ENCODE measurements around the gene SLC2A2.

SLC2A2 gene

DNA sequence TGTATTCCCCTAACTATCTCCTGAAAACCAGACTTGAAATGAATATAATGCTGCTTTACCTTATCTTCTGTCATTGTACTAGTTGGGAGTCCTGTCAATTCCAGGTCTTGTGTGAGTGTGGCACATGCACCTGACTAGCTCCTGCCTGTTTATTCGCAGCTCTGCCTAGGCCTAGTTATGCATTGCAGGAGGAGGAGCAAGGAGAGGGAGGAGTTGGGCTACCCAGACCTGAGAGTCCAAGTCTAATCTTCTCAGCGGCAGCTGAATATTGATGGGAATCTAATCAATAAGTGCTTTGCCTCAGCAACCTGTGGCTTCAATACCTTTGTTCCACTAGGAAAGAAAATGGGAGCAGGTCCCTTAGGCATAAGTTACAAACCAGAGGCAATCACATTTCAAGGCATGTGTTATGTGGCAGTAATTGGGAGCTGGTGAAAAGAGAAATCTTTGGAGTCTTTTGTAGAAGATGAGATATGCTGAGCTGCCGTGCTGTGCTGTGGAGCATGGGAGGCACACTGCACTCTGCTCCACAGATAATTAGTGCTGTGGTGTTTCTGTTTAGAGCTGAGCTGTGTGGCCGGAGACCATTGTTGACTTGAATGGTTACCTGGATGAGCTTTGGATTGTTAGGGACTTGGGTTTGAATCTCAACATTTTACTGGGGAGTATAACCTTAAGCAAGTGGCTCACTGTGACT lies at the start of gene SLC2A2:
TSS of gene SLC2A2 (minus strand) at position 124 of the 697 bp plus-strand sequence. CDS start at position 74, 50 bp downstream.
- no peak for DNase-seq

- no peak for DNase-seq
These were observed 45.9 kb upstream of the SLC2A2 start for GRCh38 chr3:171072432-171072831.

DNA sequence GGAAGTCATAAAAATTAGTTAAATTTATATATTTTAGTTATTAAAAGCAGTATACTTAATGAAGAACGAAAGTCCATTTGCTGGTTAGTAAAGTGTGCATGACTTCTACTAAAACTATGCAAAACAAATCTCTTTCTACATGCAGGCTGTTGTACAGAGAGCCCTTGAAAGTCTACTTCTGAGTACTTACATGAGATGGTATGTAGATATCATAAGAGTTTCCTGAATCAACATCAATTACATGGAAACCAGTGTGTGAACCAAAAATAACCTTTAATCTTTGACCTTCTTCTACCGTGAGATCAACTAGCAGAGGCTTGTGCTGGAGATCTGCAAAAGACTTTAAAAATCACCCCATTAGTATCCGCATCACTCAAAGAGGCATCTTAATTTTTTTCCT lies 42.1 kb upstream of the SLC2A2 start:
- no peak for DNase-seq

DNA sequence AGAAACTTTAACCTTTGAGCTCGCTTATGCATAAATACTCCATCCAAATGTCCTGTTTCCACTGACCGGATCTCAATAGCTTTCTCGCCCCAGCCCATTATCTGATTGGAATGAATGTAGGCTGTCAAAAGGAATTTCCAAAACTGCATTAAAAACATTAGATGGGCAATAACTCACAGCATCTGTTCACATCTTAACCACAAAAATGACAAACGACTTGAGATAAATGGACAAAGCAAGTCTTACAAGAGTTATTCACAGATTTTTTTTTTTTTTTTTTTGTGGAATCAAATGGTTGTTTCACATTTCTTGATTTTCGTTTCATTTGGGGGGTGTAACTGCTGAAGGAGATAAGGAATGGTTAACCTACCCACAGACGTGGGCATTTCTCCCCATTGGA lies 39.7 kb upstream of the SLC2A2 start:
- DNase-seq: no peak

- DNase-seq: no peak
These were observed 39.2 kb upstream of the SLC2A2 start for GRCh38 chr3:171065732-171066131.

GRCh38 chr3:171064461-171064860 lies 37.9 kb upstream of the SLC2A2 start:
- DNase-seq: no peak

GRCh38 chr3:171061749-171062148 lies 35.2 kb upstream of the SLC2A2 start:
- no peak for DNase-seq

DNA sequence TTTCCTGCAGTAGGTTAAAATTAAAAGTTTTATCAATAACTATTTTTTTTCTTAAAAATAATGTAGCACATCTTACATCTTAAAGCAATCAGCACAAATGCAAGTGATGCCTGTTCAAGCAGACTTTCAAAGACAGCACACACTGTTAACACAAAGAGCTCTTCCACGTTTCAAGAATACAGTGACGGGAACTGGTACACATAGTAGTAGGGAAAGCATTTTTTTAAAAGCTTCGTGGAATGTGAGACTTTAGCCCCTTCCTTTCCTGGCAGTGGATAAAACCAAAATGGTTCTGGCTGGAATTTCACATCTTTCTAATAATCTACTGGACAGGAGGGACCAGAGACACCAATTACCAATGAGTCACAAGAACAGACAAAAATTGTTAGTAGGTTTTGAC lies 33.5 kb upstream of the SLC2A2 start:
- DNase-seq: no peak

- no peak for DNase-seq
These were observed 32.5 kb upstream of the SLC2A2 start for GRCh38 chr3:171058873-171059603.

- no peak for DNase-seq
These were observed 31.5 kb upstream of the SLC2A2 start for GRCh38 chr3:171058058-171058457.

GRCh38 chr3:171057072-171057471 lies 30.6 kb upstream of the SLC2A2 start:
- no peak for DNase-seq

DNA sequence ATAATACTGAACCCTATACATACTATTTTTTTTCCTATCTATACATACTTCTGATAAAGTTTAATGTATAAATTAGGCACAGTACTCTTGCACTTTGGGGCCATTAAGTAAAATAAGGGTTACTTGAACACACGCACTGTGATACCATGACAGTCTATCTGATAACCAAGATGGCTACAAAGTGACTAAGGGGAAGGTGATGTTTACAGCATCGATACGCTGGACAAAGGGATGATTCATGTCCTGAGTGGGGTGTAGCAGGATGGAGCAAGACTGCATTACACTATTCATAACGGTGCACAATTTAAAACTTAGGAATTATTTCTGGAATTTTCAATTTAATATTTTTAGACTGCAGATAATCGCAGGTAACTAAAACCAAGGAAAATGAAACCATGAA lies 30.0 kb upstream of the SLC2A2 start:
- no peak for DNase-seq

DNA sequence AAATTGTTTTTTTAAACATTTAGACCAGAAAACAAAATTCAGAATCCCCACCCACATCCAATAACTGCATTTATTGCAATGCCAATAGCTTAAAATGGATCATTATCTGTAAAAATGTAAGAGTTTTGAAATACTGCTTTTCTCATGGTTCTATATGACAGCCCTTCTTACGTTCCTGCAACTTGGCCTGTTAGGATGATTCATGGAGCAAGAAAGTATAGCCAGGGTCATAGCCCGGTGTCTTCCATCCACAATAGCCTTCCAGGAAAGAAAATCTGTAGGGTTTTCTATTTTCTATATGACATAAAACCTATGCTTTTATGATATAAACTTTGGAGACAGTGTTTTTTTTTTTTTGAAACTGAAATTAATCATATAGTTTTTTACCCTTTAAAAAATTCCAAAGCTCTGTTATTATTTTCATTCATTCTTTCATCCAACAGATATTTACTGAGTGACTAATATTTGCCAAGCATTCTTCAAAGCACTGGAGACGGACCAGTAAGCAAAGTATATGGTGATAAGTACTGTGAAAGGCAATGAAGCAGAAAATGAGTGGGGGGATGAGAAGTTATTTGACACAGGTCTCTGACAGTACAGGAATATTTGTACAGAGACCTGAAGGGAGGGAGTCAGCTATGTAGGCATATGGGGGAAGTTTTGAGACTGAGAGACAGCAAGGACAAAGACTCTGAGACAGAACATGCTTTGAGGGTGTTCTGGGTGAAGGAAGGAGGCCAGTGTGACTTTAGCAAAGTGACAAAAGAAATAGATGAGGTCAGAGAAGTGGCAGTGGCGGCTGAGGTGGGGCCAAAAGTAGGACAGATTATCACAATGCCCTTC lies 29.0 kb upstream of the SLC2A2 start:
- DNase-seq: no peak

DNA sequence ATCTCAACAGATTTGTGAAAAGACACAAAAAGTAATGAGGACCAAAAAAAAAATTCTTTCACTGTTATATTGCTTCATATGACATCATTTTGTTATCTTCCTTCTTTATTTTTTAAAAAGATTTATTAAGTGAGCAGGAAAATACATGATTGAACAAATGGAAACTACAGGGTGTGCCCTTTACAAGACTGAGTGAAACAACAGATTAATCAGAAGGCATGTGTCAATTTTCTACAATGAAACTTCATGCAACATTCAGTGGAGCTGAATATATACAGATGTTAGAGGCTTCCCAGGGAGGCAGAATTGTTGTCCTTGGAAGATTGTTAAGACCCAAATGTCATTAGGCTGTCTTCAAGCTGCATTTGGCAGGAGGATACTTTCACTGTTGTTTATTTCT lies 28.4 kb upstream of the SLC2A2 start:
- DNase-seq: no peak

GRCh38 chr3:171054231-171054630 lies 27.7 kb upstream of the SLC2A2 start:
- no peak for DNase-seq

DNA sequence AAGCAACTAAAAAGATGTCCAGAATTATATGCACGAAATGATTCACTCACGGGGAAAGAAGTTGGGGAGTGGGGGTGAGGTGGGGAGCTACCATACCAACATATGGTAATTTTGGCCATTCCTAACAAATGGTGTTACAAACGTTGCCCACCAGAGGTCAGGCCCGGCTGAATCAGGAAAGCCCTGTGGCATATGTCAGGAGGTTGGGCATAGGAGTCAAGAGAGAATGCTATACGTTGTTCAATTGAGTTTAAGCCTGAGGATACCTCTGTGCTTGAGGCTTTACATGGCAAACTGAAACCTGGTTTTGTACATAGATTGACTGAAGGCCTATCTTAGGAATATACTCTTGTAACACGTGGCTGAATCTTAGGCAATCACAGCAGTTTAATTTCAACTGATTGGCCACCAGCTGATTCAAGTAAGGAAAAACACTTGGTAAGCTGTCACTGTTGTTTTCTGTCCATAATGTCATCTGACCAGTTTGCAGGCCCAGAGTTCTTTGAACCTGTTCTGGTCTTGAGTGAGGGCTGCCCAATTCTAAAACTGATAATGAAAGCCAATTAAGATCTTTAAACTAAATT lies 23.4 kb upstream of the SLC2A2 start:
- DNase-seq: peak; percentile 42

GRCh38 chr3:171046760-171047159 lies 20.2 kb upstream of the SLC2A2 start:
- no peak for DNase-seq

DNA sequence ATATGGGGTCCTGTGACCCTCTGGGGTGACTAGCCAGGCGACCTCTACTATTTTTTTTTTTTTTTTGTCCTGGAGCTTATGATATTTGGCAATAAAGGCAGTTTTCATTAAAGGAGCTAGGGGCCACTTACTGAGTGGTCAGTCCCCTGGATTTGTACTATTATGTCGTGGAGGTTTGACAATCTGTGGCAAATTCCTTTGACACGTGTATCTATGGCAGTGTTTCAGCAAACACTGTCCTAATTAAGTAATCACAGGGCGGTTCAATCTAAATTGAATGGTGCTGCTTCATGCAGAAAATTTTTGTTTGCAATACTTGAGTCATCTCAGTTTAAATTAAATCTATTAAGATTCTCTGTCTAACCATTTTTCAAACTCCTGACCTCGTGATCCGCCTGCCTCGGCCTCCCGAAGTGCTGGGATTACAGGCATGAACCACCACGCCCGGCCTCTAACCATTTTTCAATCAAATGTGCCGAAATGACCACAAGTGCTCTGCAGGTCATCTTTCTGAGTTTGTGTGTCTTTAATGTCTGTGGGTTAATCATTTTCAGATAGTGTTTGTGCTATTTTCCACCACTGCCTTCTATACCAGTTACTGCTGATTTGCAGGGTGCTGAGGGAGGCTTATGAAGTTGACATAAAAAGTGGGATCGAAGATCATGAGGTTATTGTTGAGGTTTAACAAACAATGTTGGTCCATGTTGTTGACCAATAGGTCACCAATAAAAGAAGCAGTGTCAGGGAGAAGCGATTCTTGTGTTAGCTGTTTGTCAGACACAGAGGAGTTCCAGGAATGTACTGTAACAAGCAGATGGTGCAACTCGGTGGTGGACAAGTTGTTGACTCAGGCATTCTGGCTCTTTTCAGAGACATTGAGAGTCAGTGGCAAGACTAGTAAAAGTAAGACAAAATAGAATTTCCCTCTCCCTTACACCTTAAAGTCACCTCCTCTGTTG lies 18.6 kb upstream of the SLC2A2 start:
- no peak for DNase-seq

- DNase-seq: no peak
These were observed 17.9 kb upstream of the SLC2A2 start for GRCh38 chr3:171044384-171044783.

DNA sequence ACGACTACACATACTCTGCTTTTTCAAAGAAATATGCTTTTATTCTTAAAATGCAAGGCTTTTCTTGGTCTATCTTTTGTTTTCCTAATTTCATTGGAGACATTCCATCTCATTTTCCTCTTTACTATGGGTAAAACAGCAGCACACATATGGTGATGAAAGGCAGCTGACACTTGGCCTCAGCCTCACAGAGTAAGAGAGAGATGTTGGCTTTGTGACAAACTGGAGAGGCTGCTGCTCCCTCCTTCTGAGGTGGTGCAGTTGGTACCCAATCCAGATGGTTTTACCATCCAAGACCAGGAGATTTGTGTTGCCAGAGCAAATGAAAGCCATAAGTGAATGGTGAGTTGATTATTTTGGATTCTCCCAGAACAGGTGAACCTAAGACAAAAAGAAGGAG lies 13.2 kb upstream of the SLC2A2 start:
- DNase-seq: no peak

DNA sequence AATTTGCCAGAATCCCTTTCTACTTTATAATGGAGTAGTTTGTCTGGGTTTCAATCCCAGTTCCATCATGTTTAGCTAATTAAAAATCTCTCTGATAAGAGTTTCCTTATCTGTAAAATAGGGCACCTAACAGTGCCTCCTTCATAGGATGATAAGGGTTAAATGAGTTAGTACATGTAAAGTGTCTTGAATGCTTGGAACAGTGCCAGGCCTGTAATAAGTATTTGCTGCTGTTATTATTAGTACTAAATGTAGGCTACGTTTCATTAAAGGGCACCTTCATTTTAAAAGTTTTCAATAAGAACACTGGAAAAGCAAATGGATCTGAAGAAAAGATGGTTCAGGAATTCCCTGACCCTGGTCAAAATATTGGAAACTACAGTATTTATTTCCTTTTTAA lies 11.8 kb upstream of the SLC2A2 start:
- DNase-seq: no peak

- DNase-seq: no peak
These were observed 2.3 kb upstream of the SLC2A2 start for GRCh38 chr3:171028779-171029232.

Data from left hindlimb (tissue), 1 donor.